ENCODE measurements around the gene CAMTA1.

GRCh38 chr1:7435276-7436055, 650.2 kb downstream of the CAMTA1 start:
- TF ChIP-seq EZH2 (IDR thresholded peaks at IDR 0.05; ENCODE audit: borderline replicate concordance, insufficient read depth, low read length, poor library complexity, severe bottlenecking): no peak
- TF ChIP-seq CTCF (IDR thresholded peaks at IDR 0.05; ENCODE audit: poor library complexity, severe bottlenecking): no peak
- TF ChIP-seq POLR2AphosphoS5 (IDR thresholded peaks at IDR 0.05): no peak
- TF ChIP-seq MXI1 (conservative IDR thresholded peaks at IDR 0.05; ENCODE audit: poor library complexity, severe bottlenecking): no peak
- TF ChIP-seq REST (IDR thresholded peaks at IDR 0.05; ENCODE audit: borderline replicate concordance): no peak

Measured in neural cell (in vitro differentiated cells).